ENCODE results near the gene TSC22D1.

Gene TSC22D1

DNA sequence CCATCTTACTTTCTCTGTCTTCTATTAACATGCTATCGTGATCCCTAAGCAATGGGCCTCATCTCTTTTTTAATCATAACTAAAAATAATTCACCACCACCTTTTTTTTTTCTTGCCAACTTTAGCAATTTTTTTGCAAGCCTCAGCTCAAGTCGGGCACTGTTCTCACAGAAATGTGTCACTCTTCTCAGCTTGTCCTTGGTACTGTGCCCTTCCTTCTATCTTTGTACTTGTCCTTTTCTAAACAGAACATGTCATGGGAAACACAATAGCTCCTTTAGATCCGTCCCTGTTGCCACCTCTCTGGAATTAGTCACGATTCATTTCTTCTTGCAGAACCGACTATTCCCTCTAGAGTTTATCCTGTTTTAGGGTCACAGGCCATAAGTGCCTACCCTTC lies 192.2 kb downstream of the TSC22D1 start:
- no peak for DNase-seq (ENCODE audit: low read depth in 2 of 2)

DNA sequence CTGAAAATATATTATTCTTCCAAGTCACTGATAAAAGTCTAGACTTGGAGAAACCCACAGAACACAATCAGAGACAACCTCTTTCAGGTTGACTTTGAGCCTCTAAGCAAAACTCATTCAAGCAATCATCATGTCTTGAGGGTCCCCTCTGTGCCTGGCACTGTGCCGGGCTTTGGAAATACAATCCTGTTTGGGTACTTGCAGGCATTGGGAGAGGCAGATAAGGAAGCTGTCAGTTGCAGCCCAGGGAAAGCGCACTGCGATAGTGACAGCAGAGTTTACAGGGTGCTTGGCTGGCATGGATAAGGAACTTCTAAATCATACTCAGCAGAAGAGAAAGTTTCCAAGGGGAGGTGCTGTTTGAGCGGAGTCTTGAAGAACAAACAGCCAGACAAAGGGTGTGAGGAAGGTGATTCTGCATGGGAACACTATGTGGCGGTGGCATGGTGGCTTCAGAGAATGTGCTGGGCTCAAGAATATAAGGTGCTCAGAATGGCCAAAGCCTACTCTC lies 193.4 kb downstream of the TSC22D1 start:
- DNase-seq (ENCODE audit: low read depth in 2 of 2), result no peak
